ENCODE results near the gene GRK5.

The GRK5 gene

GRCh38 chr10:119396709-119397071, 189.3 kb downstream of the GRK5 start:
- DNase-seq (ENCODE audit: low read depth in 2 of 3, low spot score in 2 of 3), result no peak

GRCh38 chr10:119397416-119397815, 190.0 kb downstream of the GRK5 start:
- DNase-seq (ENCODE audit: low read depth in 2 of 3, low spot score in 2 of 3), result no peak

- no peak for DNase-seq (ENCODE audit: low read depth in 2 of 3, low spot score in 2 of 3)
These were observed 191.6 kb downstream of the GRK5 start for GRCh38 chr10:119398996-119399395.

GRCh38 chr10:119399466-119399865, 192.1 kb downstream of the GRK5 start:
- DNase-seq (ENCODE audit: low read depth in 2 of 3, low spot score in 2 of 3), result no peak

- DNase-seq (ENCODE audit: low read depth in 2 of 3, low spot score in 2 of 3), result no peak
These were observed 194.5 kb downstream of the GRK5 start for GRCh38 chr10:119401671-119402395.

- no peak for DNase-seq (ENCODE audit: low read depth in 2 of 3, low spot score in 2 of 3)
These were observed 196.6 kb downstream of the GRK5 start for GRCh38 chr10:119403921-119404320.

- no peak for DNase-seq (ENCODE audit: low read depth in 2 of 3, low spot score in 2 of 3)
These were observed 197.5 kb downstream of the GRK5 start for GRCh38 chr10:119404719-119405519.

GRCh38 chr10:119405520-119405807, 198.1 kb downstream of the GRK5 start:
- no peak for DNase-seq (ENCODE audit: low read depth in 2 of 3, low spot score in 2 of 3)

GRCh38 chr10:119406137-119406536, 198.8 kb downstream of the GRK5 start:
- DNase-seq (ENCODE audit: low read depth in 2 of 3, low spot score in 2 of 3), result no peak

- no peak for DNase-seq (ENCODE audit: low read depth in 2 of 3, low spot score in 2 of 3)
These were observed 199.4 kb downstream of the GRK5 start for GRCh38 chr10:119406601-119407253.

- DNase-seq (ENCODE audit: low read depth in 2 of 3, low spot score in 2 of 3), result no peak
These were observed 199.9 kb downstream of the GRK5 start for GRCh38 chr10:119407254-119407777.

GRCh38 chr10:119408072-119408471, 200.7 kb downstream of the GRK5 start:
- DNase-seq (ENCODE audit: low read depth in 2 of 3, low spot score in 2 of 3), result no peak

GRCh38 chr10:119408969-119409371, 201.6 kb downstream of the GRK5 start:
- DNase-seq (ENCODE audit: low read depth in 2 of 3, low spot score in 2 of 3), result no peak

GRCh38 chr10:119409385-119409784, 202.0 kb downstream of the GRK5 start:
- DNase-seq (ENCODE audit: low read depth in 2 of 3, low spot score in 2 of 3), result no peak

- no peak for DNase-seq (ENCODE audit: low read depth in 2 of 3, low spot score in 2 of 3)
These were observed 202.5 kb downstream of the GRK5 start for GRCh38 chr10:119409906-119410305.

GRCh38 chr10:119410361-119411116, 203.2 kb downstream of the GRK5 start:
- DNase-seq (ENCODE audit: low read depth in 2 of 3, low spot score in 2 of 3), result no peak

GRCh38 chr10:119412244-119413092, 205.1 kb downstream of the GRK5 start:
- DNase-seq (ENCODE audit: low read depth in 2 of 3, low spot score in 2 of 3), result no peak

- no peak for DNase-seq (ENCODE audit: low read depth in 2 of 3, low spot score in 2 of 3)
These were observed 205.7 kb downstream of the GRK5 start for GRCh38 chr10:119413093-119413453.

GRCh38 chr10:119413471-119414080, 206.2 kb downstream of the GRK5 start:
- no peak for DNase-seq (ENCODE audit: low read depth in 2 of 3, low spot score in 2 of 3)

- no peak for DNase-seq (ENCODE audit: low read depth in 2 of 3, low spot score in 2 of 3)
These were observed 206.8 kb downstream of the GRK5 start for GRCh38 chr10:119414081-119414611.

Measured in activated CD8-positive, alpha-beta memory T cell treated with anti-CD3 and anti-CD28 coated beads for 48 hours (primary cell).